NCI-H526 treated with DMSO at 0.1 percent for 48 hours (cell line): ENCODE data around the gene RMRP.
"Not testable (repeated sequence)": the region's sequence is repeated elsewhere in the genome, so short reads cannot be mapped to it uniquely, and the experiment has no call there.

Experiments used
- DNase-seq: peaks from one replicate; lab custom pipeline; 2025; lab: John Stamatoyannopoulos, UW

The RMRP gene

DNA sequence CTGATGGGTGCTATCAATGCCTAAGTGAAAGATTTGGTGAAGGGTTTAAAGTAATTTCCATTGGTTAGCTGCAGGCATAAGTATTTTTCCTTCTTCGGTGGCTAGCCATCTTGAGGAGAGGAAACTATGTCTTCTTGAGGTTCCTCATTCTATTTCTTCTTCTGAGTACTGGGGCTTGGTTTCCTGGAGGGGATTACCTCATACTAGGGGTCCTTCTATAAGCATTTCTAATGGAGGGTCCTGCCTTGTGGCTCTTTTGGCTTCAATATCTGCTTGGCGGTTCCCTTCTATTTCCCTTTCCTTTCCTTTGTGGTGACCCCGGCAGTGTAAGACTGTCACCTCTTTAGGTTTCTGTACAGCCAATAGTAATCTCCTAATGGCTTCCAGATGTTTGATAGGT, 16.3 kb downstream of the RMRP start:
- not testable (repeated sequence) for DNase-seq

DNA sequence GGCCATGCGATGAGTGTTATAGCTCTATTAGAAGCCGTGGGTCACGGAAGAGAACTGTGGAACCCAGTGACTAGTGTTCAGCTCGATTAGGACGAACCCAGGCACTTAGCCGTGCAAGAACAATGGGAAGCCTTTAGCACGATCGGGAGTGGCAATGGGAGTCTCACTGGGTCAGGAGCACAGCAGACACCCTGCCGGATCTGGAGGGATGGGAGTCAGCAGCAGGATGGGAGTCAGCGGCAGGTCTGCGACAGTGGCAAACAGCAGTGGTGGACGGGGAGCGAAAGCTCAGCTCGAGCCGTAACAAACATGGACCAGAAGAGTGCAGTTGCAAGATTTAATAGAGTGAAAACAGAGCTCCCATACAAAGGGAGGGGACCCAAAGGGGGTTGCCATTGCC, 17.4 kb downstream of the RMRP start:
- not testable (repeated sequence) for DNase-seq

DNA sequence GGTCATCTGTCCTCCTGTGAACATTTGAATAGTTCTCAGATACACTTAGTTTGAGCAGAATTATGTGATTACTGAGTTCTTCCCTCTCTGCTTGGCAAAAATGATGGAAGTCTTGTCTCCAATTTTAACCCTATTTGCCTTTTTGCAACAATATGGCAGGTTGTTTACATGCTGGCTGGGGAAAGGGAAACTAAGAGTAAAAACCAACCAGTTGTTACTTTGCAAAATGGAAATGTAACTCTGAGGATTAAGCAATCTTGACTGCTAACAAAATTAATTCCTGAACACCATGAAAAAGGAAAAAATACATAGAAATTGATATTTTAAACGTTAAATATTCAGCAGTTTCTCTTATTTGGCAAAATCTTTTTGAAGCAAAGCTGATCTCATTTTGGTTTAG, 18.2 kb downstream of the RMRP start:
- no peak for DNase-seq

DNA sequence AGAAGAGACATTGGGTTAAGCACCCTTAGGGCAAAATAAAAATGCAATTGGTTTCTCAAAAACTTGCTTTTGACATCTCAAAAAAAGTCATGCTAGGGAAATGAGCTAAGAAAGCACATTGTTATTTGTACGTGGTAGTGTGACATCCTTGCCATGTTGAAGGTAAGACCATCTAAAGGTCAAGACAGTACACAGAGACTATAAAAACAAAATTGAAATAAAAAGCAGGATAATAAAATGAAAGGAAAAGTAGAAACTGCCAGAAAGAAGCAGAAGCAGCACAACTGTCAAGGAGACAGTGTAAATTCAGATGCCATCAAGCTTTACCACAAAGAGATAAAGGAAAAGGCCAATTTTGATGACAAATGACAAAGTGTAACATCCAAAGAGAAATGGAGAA, 18.6 kb downstream of the RMRP start:
- not testable (repeated sequence) for DNase-seq

DNA sequence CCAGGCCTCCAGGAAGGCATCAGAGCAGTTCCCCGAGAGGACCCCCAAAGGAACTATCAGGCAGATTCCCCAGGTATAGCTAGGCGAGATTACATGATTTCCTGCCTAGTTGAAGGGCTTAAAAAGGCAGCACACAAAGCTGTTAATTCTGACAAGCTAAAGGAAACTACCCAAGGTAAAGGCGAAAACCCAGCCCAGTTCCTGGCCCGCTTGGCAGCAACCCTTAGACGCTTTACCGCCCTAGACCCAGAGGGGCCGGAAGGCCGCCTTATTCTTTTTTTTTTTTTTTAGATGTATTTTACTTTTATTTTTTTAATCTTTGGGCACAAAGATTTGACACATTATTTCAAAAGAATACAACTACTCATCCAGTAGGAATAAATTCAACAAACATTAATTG, 19.1 kb downstream of the RMRP start:
- not testable (repeated sequence) for DNase-seq

DNA sequence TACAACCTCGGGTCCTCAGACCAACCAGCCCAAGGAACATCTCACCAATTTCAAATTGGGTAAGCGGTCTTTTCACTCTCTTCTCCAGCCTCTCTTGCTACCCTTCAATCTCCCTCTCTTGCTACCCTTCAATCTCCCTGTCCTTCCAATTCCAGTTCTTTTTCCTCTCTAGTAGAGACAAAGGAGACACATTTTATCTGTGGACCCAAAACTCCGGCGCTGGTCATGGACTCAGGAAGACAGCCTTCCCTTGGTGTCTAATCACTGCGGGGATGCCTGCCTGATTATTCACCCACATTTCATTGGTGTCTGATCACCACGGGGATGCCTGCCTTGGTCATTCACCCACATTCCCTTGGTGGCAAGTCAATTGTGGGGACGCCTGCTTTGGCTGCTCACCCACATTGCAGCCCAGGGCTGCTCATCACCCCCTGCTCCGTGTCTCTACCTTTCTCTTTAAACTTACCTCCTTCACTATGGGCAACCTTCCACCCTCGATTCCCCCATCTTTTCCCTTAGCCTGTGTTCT, 20.3 kb downstream of the RMRP start:
- DNase-seq: not testable (repeated sequence)

DNA sequence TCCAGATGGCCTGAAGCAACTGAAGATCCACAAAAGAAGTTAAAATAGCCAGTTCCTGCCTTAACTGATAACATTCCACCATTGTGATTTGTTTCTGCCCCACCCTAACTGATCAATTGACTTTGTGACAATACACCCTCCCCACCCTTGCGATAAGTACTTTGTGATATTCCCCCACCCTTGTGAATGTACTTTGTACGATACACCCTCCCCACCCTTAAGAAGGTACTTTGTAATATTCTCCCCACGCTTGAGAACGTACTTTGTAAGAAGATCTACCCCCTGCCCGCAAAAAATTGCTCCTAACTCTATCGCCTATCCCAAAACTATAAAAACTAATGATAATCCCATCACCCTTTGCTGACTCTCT, 21.0 kb downstream of the RMRP start:
- DNase-seq: not testable (repeated sequence)

DNA sequence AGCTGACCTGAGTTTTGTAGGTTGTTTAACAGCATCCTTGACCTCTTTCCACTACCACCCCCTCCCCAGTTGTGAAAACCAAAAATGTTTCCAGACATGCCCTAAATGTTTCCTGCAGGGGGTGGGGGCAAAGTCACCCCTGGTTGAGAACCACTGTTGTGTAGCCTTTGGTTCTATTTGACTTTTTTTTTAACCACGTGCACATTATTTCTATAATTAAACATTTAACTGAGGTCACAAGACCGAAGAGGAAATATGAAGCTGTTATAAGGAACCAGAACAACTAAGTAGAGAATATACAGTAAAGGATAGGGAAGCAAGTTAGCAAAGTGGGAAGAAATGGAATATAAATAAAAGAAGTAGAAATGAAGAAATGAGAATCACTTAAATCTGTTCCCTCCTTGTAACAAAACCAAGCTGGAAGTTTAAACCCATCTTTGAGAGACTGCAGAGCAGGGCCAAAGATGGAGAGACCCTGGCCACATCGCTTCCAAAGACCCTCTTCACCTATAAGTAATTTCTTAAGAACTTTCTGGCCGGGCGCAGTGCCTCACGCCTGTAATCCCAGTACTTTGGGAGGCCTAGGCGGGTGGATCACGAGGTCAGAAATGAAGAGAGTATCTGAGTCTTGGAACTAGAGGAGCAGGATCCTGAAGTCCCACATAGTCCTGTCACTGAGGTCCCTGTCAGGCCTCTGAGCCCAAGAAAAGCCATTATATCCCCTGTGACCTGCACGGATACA, 21.5 kb downstream of the RMRP start:
- no peak for DNase-seq

DNA sequence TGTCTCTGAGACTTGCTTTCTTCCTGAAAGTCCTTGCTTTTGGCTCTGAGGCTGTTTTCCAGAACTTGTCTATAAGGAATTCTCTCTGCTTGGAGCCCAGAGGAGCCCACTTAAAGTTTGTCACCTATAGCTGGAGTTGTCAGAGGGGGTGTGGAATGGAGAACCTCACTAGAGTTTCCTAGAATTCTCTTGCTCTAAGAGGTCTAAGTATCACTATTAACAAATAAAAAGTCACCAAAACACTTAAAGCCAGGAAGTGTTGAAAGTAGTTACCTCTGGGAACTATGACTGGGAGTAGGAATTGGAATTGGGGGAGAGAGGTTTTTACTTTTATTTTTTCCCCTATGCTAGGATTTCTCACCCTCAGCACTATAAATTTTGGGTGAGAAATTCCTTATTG, 22.1 kb downstream of the RMRP start:
- no peak for DNase-seq

DNA sequence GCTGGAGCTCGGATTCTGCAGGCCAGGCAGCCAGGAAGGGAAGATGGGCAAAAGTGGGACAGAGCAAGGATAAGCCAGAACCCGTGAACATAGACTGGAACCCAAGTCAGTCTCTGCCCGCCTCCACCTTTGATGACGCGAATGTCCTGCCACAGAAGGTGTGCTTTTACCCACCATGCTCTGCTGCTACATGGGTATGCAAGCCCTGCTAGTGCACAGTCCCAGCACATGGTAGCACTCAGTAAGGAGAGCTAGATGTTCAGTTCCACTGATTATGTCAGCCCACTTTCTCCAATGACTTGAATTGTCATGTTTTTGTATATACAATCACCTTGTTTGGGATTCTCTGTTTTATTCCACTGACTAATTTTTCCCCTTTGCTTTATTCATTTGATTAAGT, 28.2 kb downstream of the RMRP start:
- no peak for DNase-seq

DNA sequence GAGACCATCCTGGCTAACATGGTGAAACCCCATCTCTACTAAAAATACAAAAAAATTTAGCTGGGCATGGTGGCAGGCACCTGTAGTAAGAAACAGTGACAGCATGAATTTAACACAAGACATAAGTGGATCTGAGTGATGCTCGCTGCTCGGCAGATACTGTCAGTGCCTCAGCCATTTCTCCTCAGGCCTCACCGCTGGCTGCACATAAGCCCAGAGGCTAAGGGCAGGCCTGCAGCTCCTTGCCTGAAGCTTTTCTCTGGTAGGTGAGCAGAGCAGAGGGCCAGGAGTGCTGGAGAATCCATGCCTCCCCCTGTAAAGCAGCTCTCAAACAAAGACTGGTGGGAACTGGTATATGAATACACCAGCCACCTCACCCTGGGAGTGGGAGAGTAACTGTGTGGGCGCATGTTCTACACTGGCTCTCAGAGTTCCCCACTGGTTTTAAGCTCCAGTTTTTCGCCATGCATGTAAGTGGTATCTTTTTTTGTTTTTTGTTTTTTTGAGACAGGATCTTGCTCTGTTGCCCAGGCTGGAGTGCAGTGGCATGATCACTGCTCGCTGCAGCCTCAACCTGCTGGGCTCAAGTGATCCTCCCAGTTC, 29.3 kb downstream of the RMRP start:
- no peak for DNase-seq

DNA sequence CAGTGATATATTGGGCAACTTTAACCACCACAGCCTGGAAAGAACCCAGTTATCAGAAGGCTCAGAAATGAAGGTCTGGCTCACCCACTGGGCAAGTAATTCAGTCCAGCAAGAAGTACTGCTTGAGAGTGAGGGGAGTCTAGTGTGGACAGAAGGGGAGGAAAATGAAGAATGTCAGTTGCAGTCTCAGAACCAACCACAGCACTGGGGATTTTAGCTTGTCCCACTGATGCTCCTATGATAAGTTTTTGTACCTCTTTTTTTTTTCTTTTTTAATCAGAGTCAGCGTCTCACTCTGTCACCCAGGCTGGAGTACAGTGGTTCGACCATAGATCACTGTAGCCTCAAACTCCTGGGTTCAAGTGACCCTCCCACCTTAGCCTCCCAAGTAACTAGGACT, 30.2 kb downstream of the RMRP start:
- DNase-seq: no peak

DNA sequence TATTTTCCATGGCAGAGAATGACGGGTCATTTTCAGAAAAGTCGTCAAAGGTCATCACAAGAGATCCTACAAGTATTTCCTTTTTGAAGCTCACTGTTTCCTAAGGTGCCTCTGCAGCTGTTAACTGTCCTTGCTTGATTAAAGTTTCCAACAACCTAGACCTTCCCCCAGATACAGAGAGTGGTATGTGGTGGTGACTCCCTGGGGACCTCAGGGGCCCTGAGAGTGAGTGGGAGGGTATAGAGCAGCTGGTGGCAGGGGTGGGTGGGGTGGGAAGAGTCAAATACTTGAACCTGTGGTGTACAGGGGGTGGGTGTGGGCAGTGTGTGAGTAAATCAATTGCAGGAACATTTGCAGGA, 38.0 kb downstream of the RMRP start:
- DNase-seq: no peak

DNA sequence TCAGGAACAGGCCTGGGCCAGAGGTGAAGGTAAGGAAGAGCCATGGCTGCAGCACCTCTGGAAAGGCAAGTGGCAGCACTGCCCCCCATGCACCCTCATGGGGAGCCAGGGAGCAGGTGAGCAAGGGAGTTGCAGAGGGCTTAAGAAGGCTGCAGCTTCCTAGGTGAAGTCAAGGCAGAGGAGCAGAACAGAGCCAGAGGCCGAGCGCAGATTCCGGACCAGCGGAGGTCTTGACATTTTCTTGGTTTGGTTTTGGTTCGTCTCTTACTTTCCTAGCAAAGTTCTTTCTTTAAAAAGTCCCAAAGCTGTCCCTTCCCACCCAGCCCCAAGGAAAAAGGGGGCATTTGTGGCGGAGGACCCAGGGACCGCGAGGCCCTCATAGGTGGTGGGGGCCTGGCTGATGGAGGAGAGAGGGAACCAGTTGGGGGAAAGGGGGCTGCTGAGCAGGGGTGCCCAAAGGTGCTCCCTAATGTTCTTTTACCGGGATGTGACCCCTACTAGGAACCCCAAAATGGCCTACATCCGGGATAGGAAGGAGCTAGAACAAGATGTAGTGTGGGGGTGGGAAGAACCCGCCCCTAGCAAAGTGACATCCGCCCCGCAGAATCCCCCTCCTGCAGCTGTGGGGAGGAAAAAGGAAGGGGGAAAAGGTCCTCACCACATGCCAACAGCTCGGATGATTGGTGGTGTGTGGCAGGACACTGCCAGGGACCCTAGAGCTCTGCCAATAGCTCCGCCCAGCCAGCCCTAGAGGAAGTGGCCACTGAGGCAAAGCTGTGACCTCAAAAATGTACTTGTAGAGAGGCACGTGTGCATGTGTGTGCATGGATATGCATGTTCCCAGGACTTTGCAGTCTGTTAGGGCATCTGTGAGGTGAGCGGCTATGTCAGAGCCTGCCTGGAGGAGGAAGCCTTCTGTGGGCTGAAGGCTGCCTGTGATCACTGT, 38.7 kb downstream of the RMRP start:
- DNase-seq: no peak

DNA sequence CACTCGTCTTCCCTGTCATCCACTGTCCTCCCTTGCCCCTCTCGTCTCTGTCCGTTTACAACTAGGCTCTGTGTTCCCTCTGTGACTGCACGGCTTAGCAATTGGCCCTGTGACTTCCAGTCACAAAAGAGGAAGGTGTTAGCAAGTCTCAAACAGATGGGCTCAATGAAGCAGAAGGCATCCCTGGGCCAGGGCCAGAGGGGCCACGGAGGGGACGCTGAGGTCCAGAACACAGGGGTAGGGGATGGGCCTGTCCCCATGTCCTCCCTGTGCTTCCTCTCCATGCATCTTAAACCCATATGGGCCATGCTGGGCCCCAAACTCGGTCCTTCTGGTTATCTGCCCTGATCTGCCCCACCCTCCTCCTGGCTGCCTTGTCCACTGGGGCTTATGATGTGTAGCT, 39.5 kb downstream of the RMRP start, which contains the start of gene CD72:
Gene CD72, minus strand, starts transcription at position 89 of the 403 bp plus-strand sequence. CDS start 110 bp downstream, outside the sequence.
- DNase-seq: no peak

DNA sequence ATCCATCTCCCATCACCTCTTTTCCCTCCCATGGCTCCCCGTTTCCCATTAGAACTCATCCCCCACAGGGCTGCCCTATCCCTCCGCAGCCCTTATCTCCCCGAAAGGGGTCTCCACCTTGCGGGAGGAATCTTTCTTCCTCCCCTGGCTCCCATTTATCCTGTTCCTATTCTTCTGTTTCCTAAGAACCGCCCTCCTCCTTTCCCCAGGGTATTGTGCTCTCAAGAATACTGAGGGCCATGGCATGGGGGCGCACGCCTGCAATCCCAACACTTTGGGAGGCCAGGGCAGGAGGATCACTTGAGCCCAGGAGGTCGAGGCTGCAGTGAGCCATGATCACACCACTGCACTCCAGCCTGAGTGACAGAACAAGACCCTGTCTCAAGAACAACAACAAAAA, 40.3 kb downstream of the RMRP start:
- no peak for DNase-seq

DNA sequence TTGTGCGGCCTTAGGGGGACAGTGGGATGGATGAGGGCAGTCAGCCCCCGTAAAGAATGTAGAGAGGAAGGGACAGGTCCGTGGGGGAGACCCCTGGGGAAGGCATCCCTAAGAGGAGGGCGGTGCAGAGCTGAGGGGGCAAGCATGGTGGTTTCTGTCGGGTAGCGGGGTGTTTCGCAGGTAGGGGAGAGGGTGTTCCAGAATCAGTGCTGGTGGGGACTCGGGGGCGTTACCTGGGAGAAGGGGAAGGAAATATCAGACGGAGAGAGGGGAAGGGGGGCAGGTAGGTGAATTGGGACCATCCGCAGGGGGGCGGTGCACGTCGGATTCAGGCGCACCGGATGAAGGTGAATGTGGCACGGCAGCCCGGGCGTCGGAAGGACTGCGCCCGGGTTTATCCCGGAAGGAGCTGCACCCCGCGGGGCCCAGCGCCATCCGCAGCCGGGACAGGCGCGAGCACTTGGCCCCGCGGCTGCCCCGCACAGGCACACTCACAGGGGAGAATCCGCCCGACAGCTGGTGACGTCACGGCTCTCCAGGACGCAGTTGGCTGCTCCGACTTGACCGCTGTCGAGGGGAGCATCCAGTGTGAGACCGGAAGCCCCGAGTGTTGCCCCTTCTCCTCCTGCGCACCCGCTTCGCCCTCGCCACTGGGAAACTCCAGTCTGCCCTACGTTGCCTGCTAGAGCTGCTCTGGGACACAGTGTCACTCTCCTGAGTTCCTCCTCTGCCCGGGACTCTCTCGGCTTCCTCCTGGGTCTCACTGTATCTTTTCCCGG, 40.9 kb downstream of the RMRP start:
- DNase-seq: no peak

DNA sequence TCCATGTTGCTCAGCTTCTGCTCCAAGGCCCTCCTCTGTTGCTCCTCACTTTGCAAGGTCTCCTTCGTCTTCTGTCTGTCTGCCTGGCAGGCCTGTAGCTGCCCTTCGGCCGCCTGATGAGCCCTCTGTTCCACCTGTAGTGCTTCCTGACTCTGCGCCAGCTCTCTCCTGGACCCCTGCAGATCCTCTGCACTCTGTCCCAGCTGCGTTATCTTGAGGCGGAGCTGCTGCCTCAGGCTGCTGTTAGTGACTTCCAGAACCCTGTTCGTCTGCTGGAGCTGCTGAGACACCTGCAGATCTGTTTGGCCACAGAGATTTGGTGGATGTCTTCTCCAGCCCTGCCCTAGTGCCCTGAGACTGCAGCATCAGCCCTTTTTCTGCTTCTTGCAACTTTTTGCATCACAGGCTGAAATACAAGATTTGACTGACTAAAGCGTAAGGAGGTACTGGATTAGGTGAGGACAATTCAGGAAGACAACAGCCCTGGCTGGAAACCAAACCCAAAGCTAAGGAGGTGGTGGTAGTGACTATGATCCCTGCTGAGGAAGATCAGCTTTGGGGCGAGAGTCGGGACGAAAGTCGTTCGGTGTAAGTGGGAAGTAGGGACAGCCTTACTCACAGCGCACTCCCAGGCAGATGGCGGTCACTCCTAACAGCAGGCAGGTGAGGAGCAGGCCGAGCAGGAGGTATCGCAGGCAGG, 41.7 kb downstream of the RMRP start:
- DNase-seq: no peak

DNA sequence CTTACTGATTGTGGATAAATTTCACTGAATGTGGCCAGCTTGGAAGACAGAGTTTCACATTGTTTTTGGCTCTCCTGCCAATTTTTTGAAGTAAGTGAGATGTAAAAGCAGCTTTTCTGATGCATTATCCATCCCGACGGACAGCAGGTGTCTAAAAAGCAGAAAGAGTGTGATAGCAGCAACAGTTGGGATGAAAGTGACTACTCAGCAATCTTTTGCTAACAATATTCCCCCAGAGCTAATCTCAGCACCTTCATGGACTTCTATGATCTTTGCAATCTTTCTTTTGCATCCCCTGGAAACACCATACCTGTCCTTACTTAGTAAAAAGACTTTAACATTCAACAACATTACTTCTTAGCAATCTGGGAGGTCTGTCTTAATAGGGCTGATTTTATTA, 45.0 kb downstream of the RMRP start:
- DNase-seq: no peak

DNA sequence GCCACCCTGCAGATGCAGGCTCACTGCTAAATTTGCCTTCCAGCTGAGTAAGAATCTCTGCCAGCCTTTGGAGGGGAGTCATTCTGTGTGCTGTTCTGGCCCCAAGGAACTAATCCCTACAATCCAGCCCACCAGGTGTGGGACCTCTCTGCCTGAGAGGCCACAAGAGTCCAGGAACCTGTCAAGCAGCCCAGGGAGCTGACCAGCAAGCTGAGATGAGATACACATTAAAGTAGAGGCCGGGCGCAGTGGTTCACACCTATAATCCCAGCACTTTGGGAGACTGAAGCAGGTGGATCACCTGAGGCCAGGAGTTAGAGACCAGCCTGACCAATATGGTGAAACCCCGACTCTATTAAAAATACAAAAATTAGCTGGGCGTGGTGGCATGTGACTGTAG, 45.8 kb downstream of the RMRP start:
- DNase-seq: not testable (repeated sequence)

DNA sequence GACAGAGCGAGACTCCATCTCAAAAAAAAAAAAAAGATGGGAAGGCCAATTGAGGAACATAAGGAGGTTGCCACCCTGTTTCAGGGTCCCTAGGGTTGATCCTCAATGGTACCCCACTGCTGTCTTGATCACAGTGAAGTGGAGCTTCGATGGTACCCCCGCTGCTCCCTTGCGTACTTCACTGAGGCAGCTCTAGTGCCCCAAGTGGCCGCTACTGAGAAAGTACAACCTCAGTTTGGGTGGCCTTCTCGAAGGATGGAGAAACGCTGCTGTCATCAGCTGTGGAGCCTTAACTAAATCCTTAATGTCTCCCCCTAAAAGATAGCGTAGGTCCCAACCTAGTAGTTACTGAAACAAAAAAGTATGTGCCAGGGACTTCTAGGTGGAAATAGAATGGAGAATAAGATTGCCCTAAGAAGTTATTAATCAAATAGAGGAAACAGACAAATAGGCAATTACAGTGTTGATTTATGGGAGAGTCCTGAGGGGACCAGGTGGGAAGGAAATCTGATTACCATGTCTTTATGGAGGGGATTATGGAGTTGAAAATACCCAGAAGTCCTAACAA, 46.5 kb downstream of the RMRP start:
- no peak for DNase-seq
